ENCODE results near the gene CDC25C.

GRCh38 chr5:138350563-138350890 is 18.9 kb upstream of the CDC25C start:
- TF ChIP-seq NPAS2 (CRISPR knock-in tag; IDR thresholded peaks at IDR 0.05; ENCODE audit: borderline replicate concordance) (no peak), USF2 (IDR thresholded peaks at IDR 0.05) (no peak), RAD21 (conservative IDR thresholded peaks at IDR 0.05 in 1 of 2, IDR thresholded peaks at IDR 0.05 in 1 of 2) (no peak), EP300 (IDR thresholded peaks at IDR 0.05) (no peak), CHD2 (IDR thresholded peaks at IDR 0.05; ENCODE audit: low read length, partially characterized antibody) (no peak), SMC3 (IDR thresholded peaks at IDR 0.05) (no peak)
- TF ChIP-seq, protein P1, sequence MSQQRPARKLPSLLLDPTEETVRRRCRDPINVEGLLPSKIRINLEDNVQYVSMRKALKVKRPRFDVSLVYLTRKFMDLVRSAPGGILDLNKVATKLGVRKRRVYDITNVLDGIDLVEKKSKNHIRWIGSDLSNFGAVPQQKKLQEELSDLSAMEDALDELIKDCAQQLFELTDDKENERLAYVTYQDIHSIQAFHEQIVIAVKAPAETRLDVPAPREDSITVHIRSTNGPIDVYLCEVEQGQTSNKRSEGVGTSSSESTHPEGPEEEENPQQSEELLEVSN (IDR thresholded peaks at IDR 0.05; ENCODE audit: borderline replicate concordance, low read depth): no peak

Measured in A549 (cell line).